SK-N-SH treated with all-trans-retinoic acid at 6 μM for 48 hours (cell line): ENCODE results near the gene HTR3E.

Experiments used
- BACH2 ChIP-seq: fragments of 250-450 bp; sonication (Bioruptor Pico); IDR thresholded peaks from 2 replicates; pipeline ENCODE4 v1.9.0; 2021; ENCODE audit warnings: mild to moderate bottlenecking, borderline replicate concordance
- GLIS3 ChIP-seq: fragments of 250-450 bp; sonication (Bioruptor Pico); IDR thresholded peaks from 2 replicates; pipeline ENCODE4 v1.5.0; 2020; ENCODE audit warnings: mild to moderate bottlenecking, moderate library complexity
- OSR1 ChIP-seq: fragments of 250-450 bp; sonication (Bioruptor Pico); IDR thresholded peaks from 2 replicates; pipeline ENCODE4 v1.8.0; 2022; ENCODE audit warnings: moderate library complexity, mild to moderate bottlenecking, inconsistent platforms
- ZC3H10 ChIP-seq: fragments of 250-450 bp; sonication (Bioruptor Pico); IDR thresholded peaks from 2 replicates; pipeline ENCODE4 v1.5.1; 2021; ENCODE audit warnings: mild to moderate bottlenecking, moderate library complexity
- ZFP3 ChIP-seq: fragments of 250-450 bp; sonication (Bioruptor Pico); IDR thresholded peaks from 2 replicates; pipeline ENCODE4 v1.5.0; 2020; ENCODE audit warnings: mild to moderate bottlenecking, moderate library complexity
- TF ChIP-seq, protein P1 (sequence below): fragments of 250-450 bp; sonication (Bioruptor Pico); IDR thresholded peaks from 2 replicates; pipeline ENCODE4 v1.8.0; 2020; ENCODE audit warnings: mild to moderate bottlenecking, moderate library complexity, borderline replicate concordance
- TF ChIP-seq, protein P2 (sequence below): fragments of 250-450 bp; sonication (Bioruptor Pico); IDR thresholded peaks from 2 replicates; pipeline ENCODE4 v1.5.1; 2020; ENCODE audit warnings: low read depth, mild to moderate bottlenecking, moderate library complexity
- TF ChIP-seq, protein P3 (sequence below): fragments of 250-450 bp; sonication (Bioruptor Pico); IDR thresholded peaks from 2 replicates; pipeline ENCODE4 v1.5.1; 2021; ENCODE audit warnings: mild to moderate bottlenecking, moderate library complexity

DNA sequence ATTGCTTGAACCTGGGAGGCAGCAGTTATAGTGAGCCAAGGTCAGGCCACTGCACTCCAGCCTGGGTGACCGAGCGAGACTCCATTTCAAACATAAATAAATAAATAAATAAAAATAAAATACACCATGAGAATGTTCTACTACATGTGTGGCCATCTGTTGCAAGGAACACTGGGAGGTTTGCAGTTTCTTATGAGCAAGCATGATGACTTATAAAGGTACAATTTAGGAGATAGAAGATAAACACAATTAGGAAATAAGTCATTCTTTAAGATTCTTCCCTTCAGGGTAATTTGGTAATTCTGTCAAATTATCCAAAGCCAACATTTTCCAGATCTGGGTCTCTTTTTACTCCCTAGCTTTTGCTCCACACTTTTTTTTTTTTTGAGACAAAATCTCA lies 30.7 kb upstream of the HTR3E start:
- TF ChIP-seq, protein P1, sequence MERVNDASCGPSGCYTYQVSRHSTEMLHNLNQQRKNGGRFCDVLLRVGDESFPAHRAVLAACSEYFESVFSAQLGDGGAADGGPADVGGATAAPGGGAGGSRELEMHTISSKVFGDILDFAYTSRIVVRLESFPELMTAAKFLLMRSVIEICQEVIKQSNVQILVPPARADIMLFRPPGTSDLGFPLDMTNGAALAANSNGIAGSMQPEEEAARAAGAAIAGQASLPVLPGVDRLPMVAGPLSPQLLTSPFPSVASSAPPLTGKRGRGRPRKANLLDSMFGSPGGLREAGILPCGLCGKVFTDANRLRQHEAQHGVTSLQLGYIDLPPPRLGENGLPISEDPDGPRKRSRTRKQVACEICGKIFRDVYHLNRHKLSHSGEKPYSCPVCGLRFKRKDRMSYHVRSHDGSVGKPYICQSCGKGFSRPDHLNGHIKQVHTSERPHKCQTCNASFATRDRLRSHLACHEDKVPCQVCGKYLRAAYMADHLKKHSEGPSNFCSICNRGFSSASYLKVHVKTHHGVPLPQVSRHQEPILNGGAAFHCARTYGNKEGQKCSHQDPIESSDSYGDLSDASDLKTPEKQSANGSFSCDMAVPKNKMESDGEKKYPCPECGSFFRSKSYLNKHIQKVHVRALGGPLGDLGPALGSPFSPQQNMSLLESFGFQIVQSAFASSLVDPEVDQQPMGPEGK (CRISPR knock-in tag) = no peak
- TF ChIP-seq, protein P2, sequence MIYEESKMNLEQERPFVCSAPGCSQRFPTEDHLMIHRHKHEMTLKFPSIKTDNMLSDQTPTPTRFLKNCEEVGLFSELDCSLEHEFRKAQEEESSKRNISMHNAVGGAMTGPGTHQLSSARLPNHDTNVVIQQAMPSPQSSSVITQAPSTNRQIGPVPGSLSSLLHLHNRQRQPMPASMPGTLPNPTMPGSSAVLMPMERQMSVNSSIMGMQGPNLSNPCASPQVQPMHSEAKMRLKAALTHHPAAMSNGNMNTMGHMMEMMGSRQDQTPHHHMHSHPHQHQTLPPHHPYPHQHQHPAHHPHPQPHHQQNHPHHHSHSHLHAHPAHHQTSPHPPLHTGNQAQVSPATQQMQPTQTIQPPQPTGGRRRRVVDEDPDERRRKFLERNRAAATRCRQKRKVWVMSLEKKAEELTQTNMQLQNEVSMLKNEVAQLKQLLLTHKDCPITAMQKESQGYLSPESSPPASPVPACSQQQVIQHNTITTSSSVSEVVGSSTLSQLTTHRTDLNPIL = no peak
- no peak for TF ChIP-seq ZFP3 (CRISPR knock-in tag)
- TF ChIP-seq GLIS3 (CRISPR knock-in tag) = no peak
- TF ChIP-seq, protein P3, sequence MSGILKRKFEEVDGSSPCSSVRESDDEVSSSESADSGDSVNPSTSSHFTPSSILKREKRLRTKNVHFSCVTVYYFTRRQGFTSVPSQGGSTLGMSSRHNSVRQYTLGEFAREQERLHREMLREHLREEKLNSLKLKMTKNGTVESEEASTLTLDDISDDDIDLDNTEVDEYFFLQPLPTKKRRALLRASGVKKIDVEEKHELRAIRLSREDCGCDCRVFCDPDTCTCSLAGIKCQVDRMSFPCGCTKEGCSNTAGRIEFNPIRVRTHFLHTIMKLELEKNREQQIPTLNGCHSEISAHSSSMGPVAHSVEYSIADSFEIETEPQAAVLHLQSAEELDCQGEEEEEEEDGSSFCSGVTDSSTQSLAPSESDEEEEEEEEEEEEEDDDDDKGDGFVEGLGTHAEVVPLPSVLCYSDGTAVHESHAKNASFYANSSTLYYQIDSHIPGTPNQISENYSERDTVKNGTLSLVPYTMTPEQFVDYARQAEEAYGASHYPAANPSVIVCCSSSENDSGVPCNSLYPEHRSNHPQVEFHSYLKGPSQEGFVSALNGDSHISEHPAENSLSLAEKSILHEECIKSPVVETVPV (CRISPR knock-in tag) = no peak
- no peak for TF ChIP-seq ZC3H10 (CRISPR knock-in tag)
- TF ChIP-seq BACH2 (CRISPR knock-in tag) = no peak
- TF ChIP-seq OSR1 (CRISPR knock-in tag) = no peak
